Amygdala (tissue), 56 donors: Measurements from ENCODE around the gene EDN1.

Source experiments
- DNase-seq, 56 donors: peaks; one replicate each; lab custom pipeline; 2025; lab: John Stamatoyannopoulos, UW

Gene EDN1

GRCh38 chr6:12293235-12293930 lies 3.2 kb downstream of the EDN1 start:
- no peak for DNase-seq

- DNase-seq = no peak
Observed at GRCh38 chr6:12293931-12294807, 4.0 kb downstream of the EDN1 start.

- no peak for DNase-seq
Observed at GRCh38 chr6:12294851-12295536, 4.8 kb downstream of the EDN1 start.

GRCh38 chr6:12295558-12296254 lies 5.5 kb downstream of the EDN1 start:
- no peak for DNase-seq

- DNase-seq = no peak
Observed at GRCh38 chr6:12296255-12296573, 6.1 kb downstream of the EDN1 start.

- no peak for DNase-seq
Observed at GRCh38 chr6:12296604-12297003, 6.4 kb downstream of the EDN1 start.

- no peak for DNase-seq
Observed at GRCh38 chr6:12297363-12298016, 7.3 kb downstream of the EDN1 start.

- DNase-seq = no peak
Observed at GRCh38 chr6:12298017-12298978, 8.1 kb downstream of the EDN1 start.

- no peak for DNase-seq
Observed at GRCh38 chr6:12298995-12299394, 8.8 kb downstream of the EDN1 start.

GRCh38 chr6:12301018-12301417 lies 10.9 kb downstream of the EDN1 start:
- DNase-seq = no peak

GRCh38 chr6:12304487-12304886 lies 14.3 kb downstream of the EDN1 start:
- DNase-seq = no peak

GRCh38 chr6:12309070-12309469 lies 18.9 kb downstream of the EDN1 start:
- no peak for DNase-seq

- DNase-seq = no peak
Observed at GRCh38 chr6:12311106-12311505, 20.9 kb downstream of the EDN1 start.

- no peak for DNase-seq
Observed at GRCh38 chr6:12312736-12313135, 22.6 kb downstream of the EDN1 start.

- DNase-seq = no peak
Observed at GRCh38 chr6:12313306-12313991, 23.3 kb downstream of the EDN1 start.

- no peak for DNase-seq
Observed at GRCh38 chr6:12313992-12314589, 23.9 kb downstream of the EDN1 start.

GRCh38 chr6:12314751-12315150 lies 24.6 kb downstream of the EDN1 start:
- DNase-seq = no peak
